HS-5 (cell line): ENCODE measurements around the gene MAP3K14.

Experiments
- DNase-seq: peaks from one replicate; pipeline ENCODE4 v3.0.0-alpha.2; 2012; ENCODE audit warnings: low read depth

MAP3K14 gene

DNA sequence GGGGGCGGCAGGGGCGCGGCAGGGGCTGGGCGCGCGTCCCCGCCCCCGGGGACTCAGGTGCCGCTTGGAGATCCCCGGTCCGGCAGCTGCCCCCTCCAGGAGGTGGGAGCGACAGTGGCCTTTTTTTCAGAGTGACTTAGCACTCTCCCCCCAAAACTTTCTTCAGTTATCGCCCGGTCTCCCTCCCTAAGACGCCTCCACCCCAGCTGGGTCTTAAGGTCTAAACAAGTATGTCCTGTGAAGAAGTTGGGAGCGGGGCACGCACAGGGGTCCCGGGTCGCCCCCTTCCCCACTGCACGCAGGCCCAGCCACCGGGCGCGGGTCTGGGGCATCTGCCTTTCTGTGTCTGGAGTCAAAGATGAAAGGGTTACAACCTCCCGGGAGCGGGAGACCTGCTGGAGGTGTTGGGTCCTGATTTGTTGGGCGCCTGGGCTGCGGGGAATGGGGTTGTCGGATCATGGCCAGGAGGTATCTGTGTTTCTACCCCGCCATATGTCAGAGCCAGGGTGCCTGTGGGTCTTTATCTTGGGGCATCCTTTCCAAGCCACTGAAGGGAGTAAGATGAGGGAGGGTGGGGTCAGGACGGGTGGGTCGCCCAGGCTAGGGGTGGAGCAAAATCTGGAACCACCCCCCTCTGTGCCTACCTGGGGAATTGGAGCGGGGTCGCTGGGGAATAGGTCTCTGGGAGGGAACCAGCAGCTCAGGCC lies 94.4 kb downstream of the MAP3K14 start:
- DNase-seq = no peak

DNA sequence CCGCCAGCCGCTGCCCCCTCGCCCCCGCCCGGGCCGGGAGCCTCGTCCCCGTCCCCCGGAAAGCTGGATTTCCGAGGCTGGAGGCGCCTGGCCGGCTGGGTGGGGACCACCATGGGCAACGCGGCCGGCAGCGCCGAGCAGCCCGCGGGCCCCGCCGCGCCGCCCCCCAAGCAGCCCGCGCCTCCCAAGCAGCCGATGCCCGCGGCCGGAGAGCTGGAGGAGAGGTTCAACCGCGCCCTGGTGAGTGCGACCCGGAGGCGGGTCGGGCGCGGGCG lies 94.9 kb downstream of the MAP3K14 start:
- DNase-seq = no peak

DNA sequence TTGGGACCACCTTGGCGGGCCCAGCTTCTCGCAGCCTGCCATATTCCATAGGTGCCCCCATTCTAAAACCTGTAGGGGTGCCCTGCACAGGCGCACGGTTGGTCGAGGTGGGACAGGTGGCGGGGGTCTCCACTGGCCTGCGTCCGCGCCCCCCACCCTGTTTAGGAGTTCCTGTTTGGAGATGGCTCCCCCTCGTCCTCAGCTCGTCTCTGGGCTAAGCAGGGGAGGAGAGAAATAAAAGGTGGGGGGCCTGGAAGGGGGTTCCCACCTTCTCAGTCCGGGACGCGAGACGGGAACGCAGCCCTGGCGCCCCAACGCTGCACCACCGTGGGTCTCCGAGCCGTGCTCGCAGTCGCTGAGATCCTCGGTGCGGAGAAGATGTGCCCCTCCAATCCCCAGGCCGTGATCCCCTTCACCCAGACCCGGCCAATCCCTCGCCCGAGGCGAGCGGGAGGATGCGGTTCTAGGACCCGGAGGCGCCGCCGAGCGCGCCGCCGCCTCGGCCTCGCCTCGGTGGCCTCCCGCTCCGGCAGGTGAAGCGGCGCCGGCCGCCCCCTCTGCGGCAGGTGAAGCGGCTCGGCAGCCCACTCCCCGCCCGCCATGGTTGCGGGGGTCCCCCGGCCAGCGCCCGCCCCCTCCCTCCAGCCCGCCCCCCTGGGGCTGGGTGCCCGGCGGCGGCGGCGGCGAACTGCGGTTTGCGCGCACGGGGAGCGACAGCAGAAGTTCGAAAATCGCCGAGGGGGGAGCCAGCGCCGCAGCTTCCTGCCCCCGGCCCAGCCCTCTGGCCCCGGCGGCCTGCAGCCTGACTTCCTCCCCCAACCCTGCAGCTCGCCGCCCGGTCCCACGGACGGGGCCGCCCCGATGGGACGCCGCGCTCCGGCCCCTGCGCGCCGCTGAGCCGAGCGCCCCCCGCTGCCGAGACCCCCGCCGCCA lies 95.5 kb downstream of the MAP3K14 start, which contains the start of gene FMNL1:
Gene FMNL1 (plus strand): TSS at position 805 of the 933 bp plus-strand sequence. CDS start 240 bp downstream, outside the sequence.
- no peak for DNase-seq

DNA sequence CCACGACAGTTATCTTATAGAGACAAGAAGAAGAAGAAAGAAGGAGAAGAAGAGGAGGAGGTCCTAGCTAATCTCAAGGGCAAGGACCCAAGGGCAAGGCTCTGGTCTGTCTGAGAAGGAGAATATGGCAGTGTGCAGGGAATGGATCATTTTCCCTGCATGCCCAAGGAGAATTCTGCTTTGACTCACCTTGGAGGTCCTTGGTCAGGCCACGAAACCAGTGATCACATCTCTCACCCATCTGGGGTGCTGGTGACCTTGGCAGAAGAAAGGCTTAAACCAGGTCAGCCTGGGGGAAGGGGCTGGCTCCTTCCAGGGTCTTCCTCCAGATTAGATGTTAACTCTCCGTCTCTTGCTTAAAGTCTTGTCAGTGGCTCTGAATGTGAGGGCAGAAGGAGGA lies 96.7 kb downstream of the MAP3K14 start:
- no peak for DNase-seq

DNA sequence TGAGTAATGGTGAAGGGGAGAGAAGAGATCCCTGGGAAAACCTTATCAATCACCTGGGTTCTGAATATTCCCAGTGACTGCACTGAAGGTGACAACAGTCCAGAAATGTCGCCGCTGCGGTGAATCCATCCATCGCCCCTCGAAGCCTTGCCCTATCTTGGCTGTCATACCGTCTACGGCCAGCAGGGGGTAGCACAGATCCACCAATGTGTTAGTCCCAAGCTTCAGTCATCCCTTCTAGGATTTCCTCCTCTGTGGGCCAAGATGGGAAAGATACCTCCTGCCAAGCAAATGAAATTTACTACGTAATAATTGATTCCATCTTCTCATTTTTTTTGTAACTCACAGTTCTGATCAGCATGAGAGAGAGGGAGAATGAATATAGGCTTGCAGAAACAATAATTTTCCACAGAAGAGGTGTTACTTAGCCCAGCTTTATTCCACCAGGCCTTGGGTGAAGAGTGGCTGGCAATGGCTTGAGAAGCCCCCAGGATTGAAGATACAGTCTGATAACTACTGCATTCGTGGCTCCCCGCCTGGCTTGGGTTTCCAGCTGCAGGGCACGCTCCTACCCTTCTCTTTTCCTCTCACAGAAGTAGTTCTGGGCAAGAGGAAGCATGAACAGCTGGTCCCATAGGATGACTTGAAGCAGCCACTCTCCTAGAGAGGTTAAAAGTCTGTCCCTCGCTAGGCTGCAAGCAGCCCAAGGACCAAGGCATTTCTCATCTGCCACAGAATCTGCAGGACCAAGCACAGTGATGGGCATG lies 97.7 kb downstream of the MAP3K14 start:
- peak; percentile 49 for DNase-seq
